Omental fat pad (tissue), 4 donors: Measurements from ENCODE around the gene APCDD1L. TPM values are rescaled to one million over a fixed set of nuclear protein-coding genes. Genes with fewer than 3 reads are reported as not detected.

Experiments
- ATAC-seq: fragments of 150-250 bp; one replicate; pipeline ENCODE4 v1.9.1; 2016; ENCODE audit warnings: mild to moderate bottlenecking, moderate library complexity; ENCODE audit not compliant: low FRiP score
- DNase-seq: peaks from one replicate; pipeline ENCODE4 v3.0.0-alpha.2; 2019; ENCODE audit warnings: low spot score
- total RNA-seq, 4 donors: library from RNA; depleted of rRNA; stranded (reverse); fragments of >200 nt; gene quantifications; one replicate each; pipeline ENCODE4 v1.1.0, GENCODE V29; 2016
- TF ChIP-seq, protein P1 (sequence below), 3 donors: fragments of 450-650 bp; IDR thresholded peaks; one replicate each; pipeline ENCODE4 v1.5.1; 2016 to 2017; ENCODE audit warnings: antibody characterized with exemption in 3 of 3, mild to moderate bottlenecking in 3 of 3, moderate library complexity in 2 of 3

Gene APCDD1L
- total RNA-seq, 4 donors from 2014 or later: 0.19 TPM; not detected in 3

DNA sequence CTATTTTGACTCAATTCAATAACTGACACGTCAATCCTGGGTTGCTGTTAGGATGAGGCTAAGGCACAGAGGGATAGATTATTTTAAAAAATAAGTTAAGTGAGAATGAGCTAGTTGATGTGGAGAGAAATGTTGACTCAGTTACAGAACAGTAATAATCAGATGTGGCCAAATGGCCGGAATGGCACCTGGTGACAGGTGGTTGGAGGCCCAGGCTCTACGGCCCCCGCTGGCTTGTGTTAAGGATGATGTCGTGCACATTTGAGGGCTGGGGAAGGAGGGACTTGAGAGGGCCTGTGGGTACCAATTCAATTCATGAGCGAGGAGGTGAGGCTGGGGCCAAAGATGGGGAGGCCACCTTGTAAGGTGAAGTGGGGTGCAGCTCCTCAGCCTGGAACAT, 31.7 kb downstream of the APCDD1L start:
- DNase-seq (no peak), ATAC-seq (no peak)
- TF ChIP-seq, protein P1, sequence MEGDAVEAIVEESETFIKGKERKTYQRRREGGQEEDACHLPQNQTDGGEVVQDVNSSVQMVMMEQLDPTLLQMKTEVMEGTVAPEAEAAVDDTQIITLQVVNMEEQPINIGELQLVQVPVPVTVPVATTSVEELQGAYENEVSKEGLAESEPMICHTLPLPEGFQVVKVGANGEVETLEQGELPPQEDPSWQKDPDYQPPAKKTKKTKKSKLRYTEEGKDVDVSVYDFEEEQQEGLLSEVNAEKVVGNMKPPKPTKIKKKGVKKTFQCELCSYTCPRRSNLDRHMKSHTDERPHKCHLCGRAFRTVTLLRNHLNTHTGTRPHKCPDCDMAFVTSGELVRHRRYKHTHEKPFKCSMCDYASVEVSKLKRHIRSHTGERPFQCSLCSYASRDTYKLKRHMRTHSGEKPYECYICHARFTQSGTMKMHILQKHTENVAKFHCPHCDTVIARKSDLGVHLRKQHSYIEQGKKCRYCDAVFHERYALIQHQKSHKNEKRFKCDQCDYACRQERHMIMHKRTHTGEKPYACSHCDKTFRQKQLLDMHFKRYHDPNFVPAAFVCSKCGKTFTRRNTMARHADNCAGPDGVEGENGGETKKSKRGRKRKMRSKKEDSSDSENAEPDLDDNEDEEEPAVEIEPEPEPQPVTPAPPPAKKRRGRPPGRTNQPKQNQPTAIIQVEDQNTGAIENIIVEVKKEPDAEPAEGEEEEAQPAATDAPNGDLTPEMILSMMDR (IDR thresholded peaks at IDR 0.05): no peak

DNA sequence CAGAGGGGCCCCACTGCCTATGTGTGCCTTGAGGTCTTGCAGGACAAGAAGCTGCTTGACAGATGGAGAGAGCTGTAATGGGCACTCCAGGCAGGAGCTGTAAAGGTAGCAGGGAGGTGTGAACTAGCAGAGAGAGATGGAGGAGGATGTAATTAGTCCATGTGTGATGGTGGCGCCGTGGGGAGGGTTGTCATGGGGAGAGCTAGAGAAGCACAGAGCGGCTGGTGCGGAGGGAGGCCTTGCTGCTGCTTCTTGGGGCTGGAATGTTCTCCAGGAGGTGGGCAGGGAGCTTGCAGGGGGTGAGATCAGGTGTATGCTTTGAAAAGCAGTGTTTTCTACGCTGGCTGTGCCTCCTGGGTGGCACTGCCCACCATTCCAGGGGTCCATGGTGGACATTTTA, 32.1 kb downstream of the APCDD1L start:
- TF ChIP-seq, protein P1 (IDR thresholded peaks at IDR 0.05): no peak
- ATAC-seq (no peak), DNase-seq (no peak)

GRCh38 chr20:58482416-58482815, 32.8 kb downstream of the APCDD1L start:
- ATAC-seq (no peak), DNase-seq (no peak)
- TF ChIP-seq, protein P1 (IDR thresholded peaks at IDR 0.05): no peak

DNA sequence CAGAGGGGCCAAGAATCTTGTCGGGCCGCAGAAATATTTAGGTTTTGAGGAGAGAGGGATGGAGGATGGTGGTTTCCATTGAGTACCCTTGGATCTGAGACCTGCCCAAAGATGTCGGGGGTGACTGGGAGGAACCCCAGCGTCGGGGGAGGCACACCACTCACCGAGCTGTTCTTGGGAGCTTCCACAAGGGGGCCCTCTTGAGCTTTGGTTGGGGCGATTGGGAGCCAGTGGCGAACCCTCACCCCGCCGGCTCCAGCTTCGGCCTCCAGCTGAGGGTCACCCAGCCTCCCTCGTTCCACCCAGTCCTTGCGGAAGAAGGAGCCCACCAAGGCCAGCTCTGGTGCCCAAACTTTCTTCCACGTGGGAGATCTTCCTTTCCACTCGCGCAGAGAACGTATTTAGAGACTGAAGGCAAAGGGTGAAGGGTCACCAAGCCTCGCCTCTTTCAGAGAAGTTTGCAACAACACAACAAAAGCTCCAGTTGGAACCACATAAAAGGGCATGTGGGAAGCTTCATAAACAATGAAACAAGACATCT, 33.6 kb downstream of the APCDD1L start:
- ATAC-seq (peak; percentile 41), DNase-seq (no peak)
- TF ChIP-seq, protein P1 (IDR thresholded peaks at IDR 0.05): no peak

DNA sequence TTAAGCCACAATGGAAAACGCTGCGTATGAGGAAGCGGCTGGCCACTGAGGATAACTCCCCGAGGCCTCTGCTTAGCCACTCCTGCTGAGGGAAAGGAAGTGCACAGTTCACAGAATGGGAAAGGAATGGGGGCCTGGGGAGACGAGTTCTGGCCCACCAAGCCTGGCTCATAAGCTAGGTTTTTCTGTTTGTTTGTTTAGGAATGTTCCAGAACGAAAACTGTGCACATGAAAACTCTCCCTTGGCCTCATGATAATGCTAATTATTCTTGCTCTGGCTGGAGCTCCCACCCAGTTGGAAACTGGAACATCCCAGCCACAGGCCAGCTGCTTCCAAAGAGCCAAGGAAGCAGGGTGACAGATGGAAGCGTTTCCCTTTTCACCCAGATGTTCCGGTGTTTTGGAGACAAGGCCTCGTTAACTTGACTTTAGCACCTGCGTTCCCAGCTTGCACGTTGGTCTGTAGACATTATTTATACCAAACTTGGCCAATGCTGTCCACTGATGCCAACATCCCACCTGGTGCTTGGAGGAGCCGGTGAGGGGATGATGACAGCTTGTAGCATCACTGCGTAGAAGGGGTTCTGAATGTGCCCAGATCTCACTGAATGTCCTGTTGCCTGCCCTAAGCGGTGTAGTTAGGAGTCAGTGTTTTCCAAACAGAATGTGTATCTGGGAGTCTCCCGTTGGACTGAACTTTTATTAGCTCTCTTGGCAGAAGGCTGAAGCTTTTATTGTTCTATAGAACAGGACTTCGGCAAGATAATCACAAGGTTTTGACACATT, 34.5 kb downstream of the APCDD1L start:
- TF ChIP-seq, protein P1 (IDR thresholded peaks at IDR 0.05): no peak
- ATAC-seq (no peak), DNase-seq (no peak)

DNA sequence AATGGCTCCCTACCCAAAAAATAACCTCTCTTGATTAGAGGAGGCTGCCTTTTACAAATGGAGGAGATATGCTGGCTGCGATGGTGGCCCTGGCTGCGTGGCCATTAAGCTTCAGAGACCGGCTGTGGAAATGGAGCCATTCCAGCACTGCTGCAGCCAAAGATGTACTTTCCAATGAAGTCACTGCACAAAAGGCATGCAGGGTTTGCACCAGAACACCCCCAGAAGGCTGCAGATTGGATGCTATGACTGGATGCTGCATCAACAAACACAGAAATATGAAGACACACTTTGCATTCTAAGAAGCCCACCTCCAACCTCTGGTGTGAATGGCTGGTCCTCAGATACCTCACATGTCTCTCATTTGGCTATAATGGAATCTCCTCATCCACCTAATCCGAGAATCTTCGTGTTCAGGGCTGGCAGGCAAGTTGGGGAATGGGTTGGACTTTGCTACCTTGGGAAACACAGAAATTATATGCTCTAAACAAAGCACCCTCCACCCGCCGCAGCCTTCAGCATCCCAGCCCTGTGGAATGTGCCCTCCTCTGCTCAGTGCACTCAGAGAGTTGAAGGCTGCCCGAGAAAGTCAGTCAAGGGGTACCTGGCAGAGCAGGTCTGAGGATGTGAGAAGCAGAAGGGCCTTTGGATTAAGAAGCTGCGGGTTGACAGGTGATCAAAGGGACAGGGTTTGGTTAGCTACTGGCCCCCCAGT, 35.3 kb downstream of the APCDD1L start:
- ATAC-seq: no peak
- TF ChIP-seq, protein P1 (IDR thresholded peaks at IDR 0.05): no peak
- no peak for DNase-seq
